M059J (cell line): ENCODE measurements around the gene TCAIM. TPM values are rescaled to one million over a fixed set of nuclear protein-coding genes. Genes with fewer than 3 reads are reported as not detected.
"Not testable (repeated sequence)": the region's sequence is repeated elsewhere in the genome, so short reads cannot be mapped to it uniquely, and the experiment has no call there.

Source experiments
- DNase-seq: peaks from one replicate; pipeline ENCODE4 v3.0.0-alpha.2; 2012; ENCODE audit warnings: low read depth
- total RNA-seq: library from RNA; depleted of rRNA; stranded (reverse); fragments of >200 nt; shearing (Covaris generic); gene quantifications from 2 replicates; pipeline ENCODE4 v1.2.3, GENCODE V29; 2014

TCAIM gene
- total RNA-seq, 1 experiment from 2014 or later: 30.4 TPM

DNA sequence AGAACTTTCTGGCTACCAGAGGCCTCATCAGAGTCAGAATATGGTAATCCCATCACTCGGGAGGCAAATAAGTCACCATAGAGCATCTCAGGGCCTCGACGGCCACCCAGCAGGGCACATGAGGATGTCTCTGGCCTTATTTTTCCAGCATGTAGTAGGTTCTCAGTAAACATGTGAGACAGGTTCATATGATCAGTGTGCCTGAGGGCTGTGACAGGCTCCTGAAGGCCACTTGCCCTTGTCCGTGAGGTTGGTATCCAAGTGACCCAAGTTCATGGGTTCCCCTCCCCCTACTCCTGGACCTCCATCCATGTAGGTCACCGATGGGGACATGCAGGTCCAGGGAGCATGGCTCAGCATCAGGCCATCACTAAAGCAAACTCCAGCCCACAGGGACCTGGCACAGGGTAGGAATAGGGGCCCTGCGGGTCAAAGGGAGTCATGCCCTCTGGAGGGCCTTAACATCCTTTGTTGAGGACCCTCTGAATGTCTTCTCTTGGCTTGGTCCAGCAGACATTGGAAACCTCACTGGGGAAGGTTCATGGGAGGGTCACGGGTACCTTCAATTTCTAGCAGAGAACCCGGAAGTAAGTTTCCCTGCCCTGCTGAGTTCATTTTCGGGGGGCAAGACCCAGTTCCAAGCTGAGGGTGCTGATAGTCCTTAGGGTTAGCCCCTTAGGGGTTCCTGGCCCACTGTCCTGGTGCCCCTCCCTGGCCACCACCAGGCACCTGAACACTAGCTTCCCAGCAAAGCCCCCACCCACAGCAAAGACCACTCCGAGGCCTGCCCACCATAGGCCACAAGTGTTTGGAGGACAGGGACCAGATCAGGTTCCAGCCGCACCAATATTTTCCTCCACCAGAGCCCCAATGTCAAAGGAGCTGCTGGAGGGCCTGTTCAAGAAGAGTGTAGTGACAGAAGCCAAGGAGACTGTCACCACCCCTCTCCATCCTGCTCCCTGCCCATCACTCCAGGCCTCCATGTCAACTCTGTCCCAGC lies 77.8 kb downstream of the TCAIM start:
- DNase-seq: no peak

GRCh38 chr3:44418118-44418517 lies 79.6 kb downstream of the TCAIM start:
- not testable (repeated sequence) for DNase-seq

- no peak for DNase-seq
Measured at GRCh38 chr3:44418549-44418948, 80.0 kb downstream of the TCAIM start.

DNA sequence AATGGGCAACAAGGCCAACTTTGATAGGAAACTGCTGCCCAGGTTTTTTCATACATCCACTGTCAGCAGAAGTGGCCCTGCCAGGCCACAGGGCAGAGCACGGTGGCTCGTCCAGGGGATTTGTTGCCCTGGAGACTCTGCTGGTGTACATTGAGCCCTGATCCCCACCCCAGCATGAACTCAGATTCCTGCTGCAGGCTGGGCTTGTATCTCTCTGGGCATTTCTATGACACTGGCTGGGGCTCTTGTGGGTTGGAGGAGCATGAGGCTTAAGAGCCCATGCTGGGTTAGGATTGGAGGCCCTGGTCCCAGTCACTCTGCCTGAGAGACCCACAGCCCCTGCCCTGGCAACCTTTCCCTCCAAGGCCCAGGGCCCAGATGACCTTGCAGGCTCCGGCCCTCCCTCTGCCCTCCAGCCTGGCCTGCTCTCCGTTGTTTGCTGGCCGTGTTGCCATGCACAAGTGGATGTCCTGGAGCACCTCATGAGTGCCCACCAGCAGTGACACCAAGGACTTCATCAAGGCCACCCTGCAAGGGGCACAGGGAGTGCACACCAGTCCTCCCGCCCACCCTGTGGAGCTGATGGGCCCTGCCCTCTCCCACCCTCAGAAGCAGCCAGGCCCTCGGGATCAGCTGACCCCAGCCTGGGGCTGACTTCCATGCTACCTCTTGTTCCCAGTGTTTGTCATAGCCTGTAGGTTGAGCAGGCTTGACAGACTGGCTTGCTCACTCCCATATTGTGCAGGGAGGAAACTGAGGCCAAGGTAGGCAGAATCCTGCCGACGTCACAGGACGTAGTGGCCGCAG lies 80.8 kb downstream of the TCAIM start:
- no peak for DNase-seq

DNA sequence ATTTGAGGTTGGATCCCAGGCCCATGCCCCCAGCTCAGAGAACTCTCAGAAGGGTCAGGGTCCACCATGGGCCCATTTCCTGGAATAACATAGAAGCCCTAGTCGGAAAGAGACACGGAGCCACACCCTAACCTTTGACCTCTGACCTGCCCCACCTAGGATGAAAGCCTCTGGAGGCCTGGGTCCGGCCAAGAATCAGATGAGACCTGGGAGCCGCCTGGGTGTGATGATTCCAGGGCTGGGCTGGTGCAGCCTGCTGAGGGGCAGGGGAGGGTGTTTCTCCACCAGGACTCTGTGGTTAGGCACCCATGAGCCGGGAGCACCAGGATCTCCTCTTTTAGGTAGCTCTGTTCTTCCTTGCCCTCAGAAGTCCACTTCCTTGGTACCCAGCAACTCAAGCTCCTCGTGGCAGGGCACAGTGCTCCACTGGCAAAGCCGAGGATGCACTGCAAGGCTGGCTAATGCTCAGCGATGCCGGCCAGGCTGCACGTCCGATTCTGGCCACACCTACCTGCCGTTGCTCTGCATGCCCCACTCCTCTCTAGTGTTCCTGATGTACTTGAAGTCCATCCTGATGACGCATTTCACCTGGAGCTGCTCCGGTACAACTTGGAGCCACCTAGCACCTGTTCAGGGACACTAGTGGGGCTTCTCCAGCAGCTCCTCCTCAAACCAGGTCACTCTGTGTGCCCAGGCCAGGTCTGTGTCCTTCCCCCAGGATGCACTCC lies 81.5 kb downstream of the TCAIM start:
- DNase-seq: no peak

GRCh38 chr3:44420676-44421075 lies 82.1 kb downstream of the TCAIM start:
- peak; percentile 8 for DNase-seq

DNA sequence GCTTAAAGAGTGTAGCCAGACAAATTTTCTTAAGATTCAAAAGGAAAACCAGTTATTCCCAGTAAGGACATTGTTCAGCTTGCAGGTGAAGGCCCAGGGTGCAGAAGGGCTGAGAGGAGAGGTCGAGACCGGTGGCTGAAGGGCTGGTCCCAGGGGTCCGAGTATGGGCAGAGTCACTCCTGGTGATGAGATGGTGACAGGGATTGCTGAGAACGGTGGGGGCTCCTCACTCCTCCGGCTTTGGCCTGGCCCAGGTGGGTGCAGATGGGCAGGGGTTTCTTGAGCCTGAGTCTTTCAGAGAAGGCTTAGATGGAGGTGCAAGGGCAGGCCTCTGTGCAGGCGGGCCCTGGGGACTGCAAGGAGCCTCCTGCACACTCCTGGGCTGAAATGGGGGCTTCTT lies 82.7 kb downstream of the TCAIM start:
- DNase-seq: no peak

DNA sequence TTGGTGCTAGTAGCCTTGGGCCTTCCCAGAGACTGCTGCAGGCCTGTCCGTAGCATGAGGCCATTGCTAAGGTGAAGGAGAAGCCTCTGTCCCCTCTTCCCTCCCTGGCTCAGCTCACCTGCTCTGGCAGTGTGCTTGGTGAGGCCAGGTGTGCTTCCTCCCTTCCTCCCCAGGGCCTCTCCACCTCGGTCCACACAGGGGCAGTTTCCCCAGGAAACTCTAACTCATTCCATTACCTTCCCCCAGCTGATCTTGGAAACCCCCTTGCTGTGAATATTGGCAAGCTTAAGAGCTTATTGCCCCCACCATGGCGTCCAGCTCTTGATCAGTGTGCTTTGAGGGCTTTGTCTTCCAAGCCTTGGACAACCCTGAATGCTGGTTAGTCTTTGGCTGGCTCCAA lies 86.2 kb downstream of the TCAIM start:
- no peak for DNase-seq

DNA sequence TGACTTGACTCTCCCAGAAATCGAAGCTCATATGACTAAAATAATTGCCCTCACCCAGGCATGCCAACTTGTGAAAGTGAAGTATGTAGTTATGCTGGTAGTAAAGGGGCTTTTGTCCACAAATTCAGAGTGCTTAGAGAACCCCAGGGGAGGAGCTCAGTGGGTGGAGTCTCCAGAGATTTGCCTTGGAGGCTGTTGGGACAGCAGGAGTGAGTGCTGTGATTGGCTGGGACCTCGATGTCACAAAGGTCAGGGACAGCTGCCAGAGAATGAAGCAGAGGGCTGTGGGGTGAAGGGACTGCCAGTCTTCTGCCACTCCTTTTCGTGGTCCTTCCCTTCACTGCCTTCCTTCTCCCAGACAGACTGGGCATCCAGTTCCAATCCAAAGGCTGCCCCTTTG lies 89.1 kb downstream of the TCAIM start:
- no peak for DNase-seq

GRCh38 chr3:44428910-44429309 lies 90.3 kb downstream of the TCAIM start:
- no peak for DNase-seq

- no peak for DNase-seq
Measured at GRCh38 chr3:44429459-44429858, 90.9 kb downstream of the TCAIM start.

- DNase-seq: no peak
Measured at GRCh38 chr3:44430466-44430865, 91.9 kb downstream of the TCAIM start.

DNA sequence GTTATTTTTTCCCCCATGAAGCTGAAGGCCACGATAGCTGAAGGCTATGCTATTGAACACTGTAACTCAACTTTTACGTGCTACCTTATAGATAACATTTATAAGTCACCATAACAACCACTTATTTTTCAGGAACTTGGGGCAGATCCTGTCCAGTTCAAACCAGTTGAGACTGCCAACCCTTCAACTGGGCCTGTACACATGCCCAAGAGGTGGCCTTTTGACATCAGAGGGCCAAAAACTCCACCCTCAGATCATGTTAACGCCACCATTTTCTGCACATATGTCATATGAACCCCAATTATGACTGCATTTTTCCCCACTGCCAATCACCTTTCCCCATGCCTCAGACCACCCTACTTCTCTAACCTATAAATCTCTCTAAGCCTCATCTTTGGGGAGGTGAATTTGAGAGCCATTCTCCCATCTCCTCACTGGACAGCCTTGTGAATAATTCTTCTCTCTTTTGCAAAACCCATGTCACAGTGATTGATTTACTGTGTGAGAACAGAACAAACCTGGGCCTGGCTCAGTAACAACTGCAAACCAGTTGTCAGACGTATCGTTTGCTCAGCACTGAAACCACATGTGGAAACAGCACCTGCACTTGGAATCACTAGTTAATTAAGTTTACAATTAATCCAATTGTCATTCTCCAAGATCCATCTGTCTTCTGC lies 96.4 kb downstream of the TCAIM start:
- no peak for DNase-seq

DNA sequence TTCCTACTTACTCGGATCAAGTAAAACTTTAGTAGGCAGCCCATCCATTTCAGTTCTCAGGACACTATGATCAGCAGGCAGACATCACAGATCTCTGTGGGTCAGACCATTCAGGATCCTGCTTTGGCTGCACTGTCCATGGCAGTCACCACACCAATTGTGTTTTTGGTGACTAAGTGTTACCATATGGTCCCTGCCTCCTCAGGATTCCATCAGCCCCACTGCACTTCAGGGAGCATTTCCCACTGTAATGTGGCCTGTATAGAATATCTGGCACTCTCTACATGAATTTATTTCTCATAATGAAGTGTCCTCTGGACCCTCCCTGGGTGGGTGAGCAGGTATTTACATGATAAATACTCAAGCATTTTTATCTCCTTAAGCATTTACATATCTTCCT lies 97.6 kb downstream of the TCAIM start:
- DNase-seq: no peak

DNA sequence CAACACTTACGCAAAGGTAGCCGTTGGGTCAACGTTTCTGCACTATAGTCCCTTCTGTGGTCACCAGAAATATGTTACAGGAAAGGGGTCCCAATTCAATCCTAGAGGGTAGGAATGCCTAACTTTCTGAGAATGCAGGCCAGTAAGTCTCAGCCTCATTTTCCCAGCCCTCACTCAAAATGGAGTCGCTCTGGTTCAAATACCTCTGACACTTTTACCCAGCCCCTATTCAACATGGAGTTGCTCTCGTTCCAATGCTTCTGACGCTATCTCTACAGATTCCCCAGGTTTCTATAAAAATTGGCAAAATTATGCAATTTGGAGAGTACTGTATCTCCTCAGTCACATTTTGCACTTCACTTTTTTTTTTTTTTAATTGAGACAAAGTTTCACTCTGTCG lies 99.2 kb downstream of the TCAIM start:
- no peak for DNase-seq

- no peak for DNase-seq
Measured at GRCh38 chr3:44439499-44440295, 101.1 kb downstream of the TCAIM start.

DNA sequence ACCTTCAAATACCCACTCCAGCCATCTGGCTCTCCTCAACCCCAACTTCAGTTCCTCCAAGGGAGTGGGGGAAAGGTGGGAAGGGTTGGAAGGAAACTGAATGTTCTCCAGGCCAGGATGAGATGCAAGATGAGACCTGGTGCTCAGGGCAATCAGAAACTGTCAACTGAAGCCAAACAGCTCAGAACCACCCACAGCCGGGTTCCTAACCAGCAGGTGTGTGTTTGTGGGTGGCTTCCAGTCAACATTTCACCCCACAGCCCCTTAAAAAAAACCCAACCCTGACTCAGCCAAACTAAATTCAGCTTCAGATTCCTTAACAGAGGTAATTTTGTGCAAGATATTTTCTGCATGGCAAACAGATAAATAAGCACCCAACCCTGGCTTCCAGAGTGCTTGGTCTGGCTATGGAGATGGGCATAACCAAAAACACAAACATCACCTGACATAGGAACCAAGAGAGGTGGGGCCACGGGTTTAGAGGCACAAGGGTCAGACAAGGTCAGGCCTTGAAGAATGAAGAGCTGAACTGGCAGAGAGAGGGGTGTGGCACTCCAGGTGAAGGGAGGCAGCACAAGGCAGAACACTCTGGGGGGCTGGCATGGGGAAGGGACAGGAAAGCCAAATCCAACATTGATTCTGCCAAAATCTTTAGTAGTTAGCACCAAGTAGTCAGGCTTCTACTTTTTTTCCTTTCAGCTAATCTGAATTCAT lies 104.2 kb downstream of the TCAIM start:
- DNase-seq: no peak

DNA sequence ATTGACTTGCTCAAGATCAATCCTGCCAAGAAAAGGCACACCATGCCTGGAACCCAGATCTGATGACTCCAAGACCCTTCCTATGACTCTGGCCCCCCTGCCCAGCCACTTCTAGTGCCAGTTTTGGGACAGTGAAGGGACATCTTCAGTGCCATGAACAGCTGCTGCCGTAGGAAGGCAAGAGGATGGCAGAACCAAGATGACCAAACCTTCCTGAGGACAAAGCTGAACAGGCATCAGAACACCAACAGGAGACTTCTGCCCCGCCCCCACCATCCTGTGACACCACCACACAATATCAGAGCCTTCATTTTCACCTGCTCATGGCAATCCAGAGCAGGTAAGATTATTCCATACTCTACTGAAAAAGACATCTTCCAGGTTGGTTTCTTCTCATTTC lies 105.9 kb downstream of the TCAIM start:
- DNase-seq: no peak

DNA sequence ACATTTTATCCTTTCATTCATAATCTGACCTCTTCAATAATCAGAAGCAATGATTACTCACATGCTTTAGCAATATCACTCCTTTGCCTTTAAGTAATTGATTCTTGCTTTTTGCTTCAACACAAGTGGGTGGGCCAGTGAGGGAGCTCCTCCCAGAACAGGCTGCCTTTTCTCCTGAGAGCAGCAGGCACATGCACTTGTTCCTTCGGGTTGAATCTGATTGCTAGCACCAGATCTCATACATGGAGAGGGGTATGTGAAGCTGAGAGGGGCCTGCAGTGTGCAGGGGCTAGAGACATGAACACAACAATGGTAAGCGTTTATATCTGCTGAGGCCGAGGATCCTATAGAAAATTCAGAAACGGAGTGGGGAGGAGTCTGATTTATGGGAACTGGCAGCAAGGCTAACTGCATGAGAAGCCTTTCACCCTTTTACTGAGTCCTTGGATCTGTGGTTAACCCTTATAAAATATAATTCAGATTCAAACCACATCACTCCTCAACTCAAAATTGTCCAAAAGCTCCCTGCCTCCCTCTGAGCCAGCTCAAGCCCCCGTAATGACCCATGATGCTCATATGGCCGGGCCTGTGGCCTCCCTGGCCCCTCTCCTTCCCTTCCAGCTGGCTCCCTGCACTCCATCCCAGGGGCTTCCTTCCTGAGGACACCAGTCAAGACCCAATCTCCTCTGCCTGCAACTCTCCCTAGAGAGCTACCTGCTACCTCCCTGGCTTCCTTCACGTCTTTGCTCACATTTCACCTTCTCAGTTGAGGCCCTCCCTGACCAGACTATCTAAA lies 106.5 kb downstream of the TCAIM start:
- no peak for DNase-seq
